ENCODE data around the gene VASP. TPM values are rescaled to one million over a fixed set of nuclear protein-coding genes. Genes with fewer than 3 reads are reported as not detected.

The VASP gene
- total and polyA plus RNA-seq, 2 of the 4 experiments (the other 2 are of a cell fraction) = 61.1 to 88.8 TPM

GRCh38 chr19:45515081-45515624, 7.9 kb downstream of the VASP start:
- no peak overlapping the region for H3K23ac ChIP-seq (ENCODE audit: low read depth, low read length)
- H3K4me2 ChIP-seq (ENCODE audit: low read depth, low read length) = no peak overlapping the region
- WGBS, 2 experiments (ENCODE audit: extremely low coverage in 2 of 2, insufficient read length in 1 of 2) = 100% methylated on average over 3 of the region's 10 CpGs; no CpG with 5 or more reads in 1 of the 2 experiments
- peaks cover 90% of the 10 kb centered on the region for H4K20me1 ChIP-seq (ENCODE audit: insufficient read depth, low read length)
- H3K36me3 ChIP-seq (ENCODE audit: control insufficient read depth, insufficient read depth, low read length) = peaks cover 36% of the 10 kb centered on the region
- no peak overlapping the region for H3K14ac ChIP-seq (replicated peaks; ENCODE audit: low read depth, low read length)
- no peak overlapping the region for H4K5ac ChIP-seq (ENCODE audit: low read depth, low read length)
- intact Hi-C loops (cut with micrococcal nuclease) = no loop called here
- H2BK15ac ChIP-seq (ENCODE audit: low read depth, low read length) = no peak overlapping the region
- no peak overlapping the region for H3K4ac ChIP-seq (ENCODE audit: low read depth, low read length)
- no peaks in the 10 kb centered on the region for H3K27me3 ChIP-seq (ENCODE audit: control insufficient read depth, insufficient read depth, low read length)
- no peak overlapping the region for H3K4me3 ChIP-seq (ENCODE audit: insufficient read depth, low read depth, low read length)
- TF ChIP-seq CTCF (conservative IDR thresholded peaks at IDR 0.05; ENCODE audit: low read depth, low read length) = no peak
- no peak for TF ChIP-seq MXI1 (IDR thresholded peaks at IDR 0.05; ENCODE audit: borderline replicate concordance, low read depth, low read length)
- no peak for TF ChIP-seq NFE2L2 (IDR thresholded peaks at IDR 0.05; ENCODE audit: low read depth, low read length)
- no peak for TF ChIP-seq RCOR1 (IDR thresholded peaks at IDR 0.05; ENCODE audit: insufficient replicate concordance, low read length)
- no peak for TF ChIP-seq CEBPB (IDR thresholded peaks at IDR 0.05; ENCODE audit: low read depth, low read length)
- TF ChIP-seq MAZ (IDR thresholded peaks at IDR 0.05; ENCODE audit: borderline replicate concordance, low read depth, low read length) = no peak
- TF ChIP-seq FOS (IDR thresholded peaks at IDR 0.05; ENCODE audit: low read depth, low read length) = no peak
- TF ChIP-seq RFX5 (IDR thresholded peaks at IDR 0.05; ENCODE audit: low read depth, low read length) = no peak
- TF ChIP-seq ELK1 (IDR thresholded peaks at IDR 0.05; ENCODE audit: borderline replicate concordance, low read depth, low read length) = no peak
- no peak for TF ChIP-seq BHLHE40 (IDR thresholded peaks at IDR 0.05; ENCODE audit: low read depth, low read length)
- TF ChIP-seq POLR2A (IDR thresholded peaks at IDR 0.05; ENCODE audit: low read depth, low read length) = no peak
- TF ChIP-seq MAFK (IDR thresholded peaks at IDR 0.05; ENCODE audit: low read depth, low read length) = no peak
- no peak for DNase-seq
- H2BK5ac ChIP-seq (ENCODE audit: low read depth, low read length, poor library complexity, severe bottlenecking) = no peak overlapping the region
- no peak overlapping the region for H2AFZ ChIP-seq (replicated peaks; ENCODE audit: low read length, poor library complexity)
- H3K9me3 ChIP-seq (ENCODE audit: control insufficient read depth, insufficient read depth, low read length) = no peaks in the 10 kb centered on the region
- H3K9ac ChIP-seq (ENCODE audit: low read depth, low read length) = no peak overlapping the region
- H3K56ac ChIP-seq (ENCODE audit: extremely low read depth, insufficient read depth, low read length) = no peak overlapping the region
- H4K8ac ChIP-seq (ENCODE audit: low read depth in 2 of 2, low read length in 2 of 2) = no peak overlapping the region
- 0 out of 2 replicates have a peak, but pooled peaks cover 5% of the 10 kb centered on the region for H3K4me1 ChIP-seq (ENCODE audit: control insufficient read depth, insufficient read depth, low read length)
- no peak overlapping the region for H2AK9ac ChIP-seq (replicated peaks; ENCODE audit: low read depth, low read length, poor library complexity)
- dilution Hi-C loops (cut with HindIII; ENCODE audit: low sequenced_read_pairs, unreplicated experiment) = no loop called here
- H2AK5ac ChIP-seq (ENCODE audit: low read depth, low read length) = no peak overlapping the region
- peaks cover 8 to 71% of the 10 kb centered on the region in 2 experiments for H3K79me1 ChIP-seq (ENCODE audit: low read depth in 1 of 2, low read length in 2 of 2)
- CTCF ChIA-PET = no interaction called here
- H2BK20ac ChIP-seq (ENCODE audit: low read depth, low read length) = no peak overlapping the region
- H3K18ac ChIP-seq (ENCODE audit: low read depth, low read length) = no peak overlapping the region
- no TSS peak for BruUV-seq (replicated peaks)
- H3K9me1 ChIP-seq (ENCODE audit: insufficient read depth, low read length) = peaks cover 6% of the 10 kb centered on the region; the same call in 1 of the 2 replicates
- H3K27ac ChIP-seq (ENCODE audit: insufficient read depth, low read length) = no peak overlapping the region; the same call in 1 of the 2 replicates
- POLR2A ChIA-PET (ENCODE audit: unreplicated experiment) = no interaction called here
- H4K91ac ChIP-seq (ENCODE audit: insufficient read depth, low read depth, low read length) = no peak overlapping the region
- in situ Hi-C loops (cut with MboI; ENCODE audit: low sequenced_read_pairs) = no loop called here
- no peak for ATAC-seq (ENCODE audit: low read depth)
- H2BK120ac ChIP-seq (ENCODE audit: low read depth, low read length) = no peak overlapping the region

Data from IMR-90 (cell line).